ENCODE results near the gene CFAP58. TPM values are rescaled to one million over a fixed set of nuclear protein-coding genes. Genes with fewer than 3 reads are reported as not detected.

The CFAP58 gene
- polyA plus RNA-seq, 4 donors, result 0.35 to 0.49 (median 0.43) TPM

GRCh38 chr10:104333728-104334373 is 19.8 kb upstream of the CFAP58 start:
- no peak for DNase-seq (ENCODE audit: low read depth in 4 of 4, low spot score in 3 of 4)

GRCh38 chr10:104334561-104334960 is 19.1 kb upstream of the CFAP58 start:
- no peak for DNase-seq (ENCODE audit: low read depth in 4 of 4, low spot score in 3 of 4)

- DNase-seq (ENCODE audit: low read depth in 4 of 4, low spot score in 3 of 4), result no peak
Observed at GRCh38 chr10:104334965-104335650, 18.5 kb upstream of the CFAP58 start.

- DNase-seq (ENCODE audit: low read depth in 4 of 4, low spot score in 3 of 4), result no peak
Observed at GRCh38 chr10:104336821-104337467, 16.7 kb upstream of the CFAP58 start.

- DNase-seq (ENCODE audit: low read depth in 4 of 4, low spot score in 3 of 4), result no peak
Observed at GRCh38 chr10:104337521-104337984, 16.1 kb upstream of the CFAP58 start.

GRCh38 chr10:104337985-104338735 is 15.5 kb upstream of the CFAP58 start, which contains the start of gene ITPRIP:
ITPRIP (minus strand) TSS chr10:104338465; CDS start chr10:104316051, 22,414 bp downstream.
- DNase-seq (ENCODE audit: low read depth in 4 of 4, low spot score in 3 of 4), result no peak

GRCh38 chr10:104339469-104340110 is 14.0 kb upstream of the CFAP58 start:
- peak in 1 of 4 donors; percentile 76 for DNase-seq (ENCODE audit: low read depth in 4 of 4, low spot score in 3 of 4)

- DNase-seq (ENCODE audit: low read depth in 4 of 4, low spot score in 3 of 4), result no peak
Observed at GRCh38 chr10:104340111-104340526, 13.5 kb upstream of the CFAP58 start.

GRCh38 chr10:104340641-104341040 is 13.0 kb upstream of the CFAP58 start:
- no peak for DNase-seq (ENCODE audit: low read depth in 4 of 4, low spot score in 3 of 4)

- no peak for DNase-seq (ENCODE audit: low read depth in 4 of 4, low spot score in 3 of 4)
Observed at GRCh38 chr10:104342941-104343411, 10.7 kb upstream of the CFAP58 start.

- no peak for DNase-seq (ENCODE audit: low read depth in 4 of 4, low spot score in 3 of 4)
Observed at GRCh38 chr10:104344219-104344618, 9.4 kb upstream of the CFAP58 start.

- no peak for DNase-seq (ENCODE audit: low read depth in 4 of 4, low spot score in 3 of 4)
Observed at GRCh38 chr10:104345515-104345914, 8.1 kb upstream of the CFAP58 start.

GRCh38 chr10:104345941-104346340 is 7.7 kb upstream of the CFAP58 start:
- no peak for DNase-seq (ENCODE audit: low read depth in 4 of 4, low spot score in 3 of 4)

GRCh38 chr10:104347295-104348045 is 6.2 kb upstream of the CFAP58 start:
- DNase-seq (ENCODE audit: low read depth in 4 of 4, low spot score in 3 of 4), result no peak

GRCh38 chr10:104348601-104349000 is 5.0 kb upstream of the CFAP58 start:
- DNase-seq (ENCODE audit: low read depth in 4 of 4, low spot score in 3 of 4), result no peak

GRCh38 chr10:104349623-104350126 is 4.0 kb upstream of the CFAP58 start:
- DNase-seq (ENCODE audit: low read depth in 4 of 4, low spot score in 3 of 4), result no peak

GRCh38 chr10:104350127-104350635 is 3.5 kb upstream of the CFAP58 start:
- DNase-seq (ENCODE audit: low read depth in 4 of 4, low spot score in 3 of 4), result no peak

GRCh38 chr10:104351061-104351702 is 2.5 kb upstream of the CFAP58 start:
- no peak for DNase-seq (ENCODE audit: low read depth in 4 of 4, low spot score in 3 of 4)

GRCh38 chr10:104351919-104352318 is 1.7 kb upstream of the CFAP58 start:
- no peak for DNase-seq (ENCODE audit: low read depth in 4 of 4, low spot score in 3 of 4)

Data from right renal pelvis (tissue), 4 donors.